Testis (tissue), 3 donors: ENCODE results near the gene PRKD3. TPM values are rescaled to one million over a fixed set of nuclear protein-coding genes. Genes with fewer than 3 reads are reported as not detected.

Experiments
- DNase-seq: peaks from one replicate; pipeline ENCODE4 v3.0.0-alpha.2; 2019
- H3K27ac ChIP-seq, 2 donors: fragments of 200-600 bp; sonication (generic); one replicate each; pipeline ENCODE4 v1.5.1; 2019
- H3K27me3 ChIP-seq: fragments of 200-600 bp; sonication (generic); one replicate; pipeline ENCODE4 v1.5.1; 2019
- H3K36me3 ChIP-seq: fragments of 200-600 bp; sonication (generic); one replicate; pipeline ENCODE4 v1.5.1; 2017; ENCODE audit warnings: low read depth; ENCODE audit errors: missing control alignments
- H3K4me1 ChIP-seq: fragments of 200-600 bp; sonication (generic); one replicate; pipeline ENCODE4 v1.5.1; 2019
- H3K4me3 ChIP-seq, 2 donors: fragments of 200-600 bp; sonication (generic); one replicate each; pipeline ENCODE4 v1.5.1; 2017 to 2019
- H3K9me3 ChIP-seq: fragments of 200-600 bp; sonication (generic); one replicate; pipeline ENCODE4 v1.5.1; 2017
- POLR2A ChIP-seq: fragments of 450-650 bp; IDR thresholded peaks from one replicate; pipeline ENCODE4 v1.6.1; 2017; ENCODE audit warnings: antibody characterized with exemption, mild to moderate bottlenecking, moderate library complexity
- WGBS, 2 donors: methylation state at CpG; one replicate each; pipeline ENCODE4 v1.1.5; 2018; 5-methylcytosine and 5-hydroxymethylcytosine counted together
- intact Hi-C: fragments of 100-400 bp; cut with DNase I; formaldehyde crosslinking; loops from one replicate; pipeline ENCODE4 v1.15.1; 2023; ENCODE audit warnings: low total_unique reads
- polyA plus RNA-seq: library from polyadenylated mRNA; stranded (reverse); fragments of 350-450 nt; fragmentation: Illumina TruSeq; extraction: RNeasy Lipid Tissue Mini Kit (QIAGEN cat#74804); gene quantifications from one replicate; pipeline ENCODE4 v1.2.3, GENCODE V29; 2014; ENCODE audit warnings: low read depth, low replicate concordance; ENCODE audit not compliant: insufficient read depth
- total RNA-seq, 2 donors: library from RNA; depleted of rRNA; stranded (reverse); fragments of >200 nt; gene quantifications; one replicate each; pipeline ENCODE4 v1.2.3, GENCODE V29; 2016
- TF ChIP-seq, protein P1 (sequence below), 3 experiments: fragments of 450-650 bp in 2 of 3; fragments of 200-600 bp in 1 of 3; sonication (generic) in 1 of 3; IDR thresholded peaks; one replicate each; pipeline ENCODE4 v1.5.1; 2016 to 2019; ENCODE audit warnings: antibody characterized with exemption in 3 of 3, mild to moderate bottlenecking in 2 of 3, moderate library complexity in 1 of 3

PRKD3 gene
- total and polyA plus RNA-seq, 3 donors from 2014 or later: 46.0 to 78.1 (median 52.3) TPM

DNA sequence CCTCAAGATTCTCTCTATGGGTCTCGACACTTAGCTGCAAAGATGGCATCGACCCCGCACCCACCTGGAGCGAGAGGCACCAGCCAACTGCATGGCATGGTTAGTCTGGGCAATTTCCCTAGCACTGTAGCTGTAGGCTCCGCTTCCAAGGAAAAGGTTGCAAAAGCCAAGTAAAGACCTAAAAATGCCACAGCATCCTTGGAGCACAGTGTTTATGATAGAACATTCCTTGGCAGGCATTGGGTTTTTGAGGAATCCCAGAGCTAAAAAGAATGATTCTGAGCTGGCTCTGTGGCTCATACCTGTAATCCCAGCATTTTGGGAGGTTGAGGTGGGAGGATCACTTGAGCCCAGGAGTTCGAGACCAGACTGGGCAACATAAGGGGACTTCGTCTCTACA lies 42.7 kb upstream of the PRKD3 start:
- no peak for DNase-seq
- intact Hi-C loops: no loop called here
- Histone ChIP-seq H3K27ac (no peak overlapping the region), H3K4me1 (no peaks in the 10 kb centered on the region), H3K27me3 (no peaks in the 10 kb centered on the region), H3K9me3 (no peaks in the 10 kb centered on the region), H3K36me3 (no peaks in the 10 kb centered on the region), H3K4me3 (no peak overlapping the region)
- TF ChIP-seq POLR2A: no peak
- TF ChIP-seq, protein P1, sequence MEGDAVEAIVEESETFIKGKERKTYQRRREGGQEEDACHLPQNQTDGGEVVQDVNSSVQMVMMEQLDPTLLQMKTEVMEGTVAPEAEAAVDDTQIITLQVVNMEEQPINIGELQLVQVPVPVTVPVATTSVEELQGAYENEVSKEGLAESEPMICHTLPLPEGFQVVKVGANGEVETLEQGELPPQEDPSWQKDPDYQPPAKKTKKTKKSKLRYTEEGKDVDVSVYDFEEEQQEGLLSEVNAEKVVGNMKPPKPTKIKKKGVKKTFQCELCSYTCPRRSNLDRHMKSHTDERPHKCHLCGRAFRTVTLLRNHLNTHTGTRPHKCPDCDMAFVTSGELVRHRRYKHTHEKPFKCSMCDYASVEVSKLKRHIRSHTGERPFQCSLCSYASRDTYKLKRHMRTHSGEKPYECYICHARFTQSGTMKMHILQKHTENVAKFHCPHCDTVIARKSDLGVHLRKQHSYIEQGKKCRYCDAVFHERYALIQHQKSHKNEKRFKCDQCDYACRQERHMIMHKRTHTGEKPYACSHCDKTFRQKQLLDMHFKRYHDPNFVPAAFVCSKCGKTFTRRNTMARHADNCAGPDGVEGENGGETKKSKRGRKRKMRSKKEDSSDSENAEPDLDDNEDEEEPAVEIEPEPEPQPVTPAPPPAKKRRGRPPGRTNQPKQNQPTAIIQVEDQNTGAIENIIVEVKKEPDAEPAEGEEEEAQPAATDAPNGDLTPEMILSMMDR (IDR thresholded peaks at IDR 0.05): no peak
- 90 to 96% methylated on average over 7 of the region's 7 CpGs for WGBS, 2 donors

- 57 to 84% methylated on average over 4 of the region's 4 CpGs for WGBS, 2 donors
- Histone ChIP-seq H3K4me3 (no peak overlapping the region), H3K27ac (no peak overlapping the region), H3K36me3 (no peaks in the 10 kb centered on the region), H3K9me3 (no peaks in the 10 kb centered on the region), H3K4me1 (no peaks in the 10 kb centered on the region), H3K27me3 (no peaks in the 10 kb centered on the region)
- DNase-seq: no peak
- intact Hi-C loops: no loop called here
- TF ChIP-seq POLR2A: no peak
Measured at GRCh38 chr2:37366773-37367172, 42.1 kb upstream of the PRKD3 start.

DNA sequence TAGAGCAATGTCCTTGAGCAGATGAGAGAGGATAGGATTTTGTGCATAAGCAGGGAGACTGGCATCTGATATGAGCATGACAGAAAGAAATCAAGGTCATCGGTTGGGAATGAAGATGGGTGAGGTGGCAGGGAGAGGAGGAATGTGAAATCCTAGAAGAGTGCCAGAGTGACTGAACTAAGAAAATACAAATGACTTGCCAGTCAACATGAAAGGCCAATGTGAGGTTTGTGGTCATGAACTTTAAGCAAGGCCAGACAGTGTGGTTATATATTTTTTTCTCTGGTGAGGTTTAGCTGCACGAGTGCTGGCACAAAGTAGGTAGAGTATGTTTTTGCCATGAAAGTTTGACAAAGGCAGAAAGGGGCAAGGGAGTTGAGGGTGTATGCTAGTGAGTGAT lies 41.0 kb upstream of the PRKD3 start:
- DNase-seq: no peak
- Histone ChIP-seq H3K9me3 (no peaks in the 10 kb centered on the region), H3K27ac (no peak overlapping the region), H3K27me3 (no peaks in the 10 kb centered on the region), H3K4me1 (no peaks in the 10 kb centered on the region), H3K36me3 (no peaks in the 10 kb centered on the region), H3K4me3 (no peak overlapping the region)
- no peak for TF ChIP-seq POLR2A
- TF ChIP-seq, protein P1 (IDR thresholded peaks at IDR 0.05): no peak
- intact Hi-C loops: no loop called here
- 89 to 93% methylated on average over 2 of the region's 2 CpGs for WGBS, 2 donors

- intact Hi-C loops: no loop called here
- Histone ChIP-seq H3K27ac (no peak overlapping the region), H3K4me3 (no peak overlapping the region), H3K36me3 (no peaks in the 10 kb centered on the region), H3K9me3 (no peaks in the 10 kb centered on the region), H3K4me1 (no peaks in the 10 kb centered on the region), H3K27me3 (no peaks in the 10 kb centered on the region)
- 92 to 93% methylated on average over 6 of the region's 6 CpGs for WGBS, 2 donors
- DNase-seq: no peak
- TF ChIP-seq, protein P1 (IDR thresholded peaks at IDR 0.05): no peak
- TF ChIP-seq POLR2A: no peak
Measured at GRCh38 chr2:37364351-37364750, 39.7 kb upstream of the PRKD3 start.

DNA sequence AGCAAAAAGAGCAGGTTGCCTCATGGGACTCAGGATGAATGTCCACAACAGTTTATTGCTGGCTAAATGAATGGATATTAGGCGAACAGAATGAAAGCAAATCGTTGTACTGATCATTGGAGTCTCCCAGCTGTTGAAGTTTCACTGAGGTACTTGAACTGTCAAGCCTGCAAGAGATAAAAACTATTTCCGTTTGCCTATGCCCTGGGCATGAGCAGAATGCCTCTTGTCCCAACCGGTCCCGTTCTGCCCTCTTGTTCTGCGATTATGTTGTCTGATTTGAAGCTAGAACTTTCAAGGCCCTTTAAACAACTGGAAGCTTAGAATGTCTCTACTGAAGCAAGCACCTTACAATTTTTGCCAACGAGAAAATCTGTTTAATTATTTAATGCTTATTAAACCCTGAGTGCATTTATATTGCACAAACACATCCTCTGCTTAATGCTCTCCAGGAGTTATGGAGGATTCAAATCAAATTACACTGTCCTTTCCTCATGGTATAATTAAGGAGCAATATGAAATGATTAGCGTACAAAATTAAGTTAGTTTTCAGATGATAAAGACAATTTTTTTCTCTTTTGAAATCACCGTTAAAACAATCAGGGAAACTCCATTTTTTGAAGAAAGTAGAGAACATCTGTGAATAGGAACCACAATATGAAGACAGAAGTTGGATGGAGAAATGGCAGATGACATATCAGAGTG lies 37.5 kb upstream of the PRKD3 start:
- 90 to 93% methylated on average over 9 of the region's 9 CpGs for WGBS, 2 donors
- intact Hi-C loops: no loop called here

More for the DNA sequence above, 37.5 kb upstream of the PRKD3 start:
- Histone ChIP-seq H3K27me3 (no peaks in the 10 kb centered on the region), H3K4me3 (no peak overlapping the region), H3K4me1 (no peaks in the 10 kb centered on the region), H3K9me3 (no peaks in the 10 kb centered on the region), H3K27ac (no peak overlapping the region), H3K36me3 (no peaks in the 10 kb centered on the region)
- DNase-seq: no peak
- TF ChIP-seq POLR2A: no peak
- TF ChIP-seq, protein P1 (IDR thresholded peaks at IDR 0.05): no peak
